Stimulated activated CD4-positive, alpha-beta T cell treated with anti-CD3 and anti-CD28 coated beads, Interleukin-4, amount 100 ng/mL, for 4 hours (primary cell): Measurements from ENCODE around the gene SYNE1.
A peak's percentile ranks its signal among the peaks of the same experiment; 100 is the strongest.

Experiments
- DNase-seq, 2 experiments: peaks; one replicate each; pipeline ENCODE4 v3.0.0-alpha.2; 2020

The SYNE1 gene

DNA sequence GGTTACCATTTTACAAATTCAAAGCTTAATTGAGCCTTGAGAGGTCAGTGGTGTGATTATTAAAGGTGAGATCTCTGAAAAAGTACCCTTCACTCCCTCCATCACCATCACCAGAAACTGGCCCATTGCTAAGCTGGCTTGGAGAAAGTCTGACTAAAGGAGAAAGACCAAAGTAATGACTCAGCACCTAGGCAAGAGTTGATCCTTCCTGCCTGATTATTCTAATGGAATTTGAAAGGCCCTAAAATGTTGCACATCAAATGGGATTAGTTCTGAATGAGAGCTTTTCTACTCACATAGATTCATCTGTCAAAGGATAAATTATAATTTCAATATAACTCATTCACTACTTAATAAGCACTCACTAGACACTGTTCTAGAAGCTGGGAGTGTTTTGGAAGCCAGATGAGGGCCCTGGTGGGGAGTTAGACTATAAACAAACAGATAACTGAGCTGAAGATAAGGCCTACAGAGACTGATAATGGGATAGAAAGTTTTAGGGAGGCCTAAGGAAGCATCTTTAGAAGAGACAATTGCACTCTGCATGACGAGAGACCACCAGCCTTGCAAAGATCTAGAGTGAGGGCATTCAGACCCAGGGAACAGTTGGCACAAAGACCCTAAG is 366.7 kb downstream of the SYNE1 start:
- DNase-seq = no peak

GRCh38 chr6:152268846-152269442 is 368.2 kb downstream of the SYNE1 start:
- DNase-seq = no peak

- peak in 1 of 2 experiments; percentile 1 for DNase-seq
Observed at GRCh38 chr6:152267967-152268845, 369.0 kb downstream of the SYNE1 start.

GRCh38 chr6:152265651-152266050 is 371.5 kb downstream of the SYNE1 start:
- no peak for DNase-seq

GRCh38 chr6:152263582-152263981 is 373.6 kb downstream of the SYNE1 start:
- DNase-seq = no peak

GRCh38 chr6:152261179-152261578 is 376.0 kb downstream of the SYNE1 start:
- no peak for DNase-seq

- DNase-seq = no peak
Observed at GRCh38 chr6:152259234-152259633, 377.9 kb downstream of the SYNE1 start.

DNA sequence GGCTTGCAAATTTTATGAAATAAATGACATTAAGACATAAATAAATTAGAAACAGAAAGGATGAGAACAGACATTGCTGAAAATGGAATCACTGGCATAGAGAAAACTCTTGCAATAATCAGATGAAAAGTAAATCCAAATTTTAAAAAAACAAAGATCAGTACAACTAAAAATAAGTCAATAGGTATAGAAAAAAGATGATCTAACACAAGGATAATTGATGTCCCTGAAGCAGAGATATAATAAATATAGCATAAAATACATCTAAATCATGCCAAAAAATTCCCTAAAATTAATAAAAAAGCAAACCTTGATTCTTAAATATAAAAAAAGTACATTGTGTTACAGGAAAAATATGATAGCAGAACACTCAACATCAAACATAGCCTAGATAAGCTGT is 379.6 kb downstream of the SYNE1 start:
- no peak for DNase-seq

- no peak for DNase-seq
Observed at GRCh38 chr6:152250127-152250526, 387.0 kb downstream of the SYNE1 start.

DNA sequence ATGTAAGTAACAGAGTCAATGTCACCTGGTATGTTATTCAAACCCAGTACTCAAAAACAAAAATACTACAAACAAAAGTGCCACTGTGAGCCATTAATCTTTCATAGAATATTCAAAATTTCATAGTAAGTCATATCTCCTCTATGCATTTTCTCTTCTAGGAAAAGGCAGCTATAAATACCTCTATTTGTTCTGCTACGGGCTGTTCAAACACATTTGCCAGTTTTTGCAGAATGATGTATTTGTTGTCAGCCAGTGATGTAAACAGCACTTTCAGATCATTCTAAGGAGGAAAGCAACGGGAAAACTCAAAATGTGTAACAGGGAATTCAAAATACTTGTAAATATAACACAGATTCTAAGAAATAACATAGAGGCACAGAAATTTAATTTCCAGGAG is 388.2 kb downstream of the SYNE1 start:
- DNase-seq = no peak

DNA sequence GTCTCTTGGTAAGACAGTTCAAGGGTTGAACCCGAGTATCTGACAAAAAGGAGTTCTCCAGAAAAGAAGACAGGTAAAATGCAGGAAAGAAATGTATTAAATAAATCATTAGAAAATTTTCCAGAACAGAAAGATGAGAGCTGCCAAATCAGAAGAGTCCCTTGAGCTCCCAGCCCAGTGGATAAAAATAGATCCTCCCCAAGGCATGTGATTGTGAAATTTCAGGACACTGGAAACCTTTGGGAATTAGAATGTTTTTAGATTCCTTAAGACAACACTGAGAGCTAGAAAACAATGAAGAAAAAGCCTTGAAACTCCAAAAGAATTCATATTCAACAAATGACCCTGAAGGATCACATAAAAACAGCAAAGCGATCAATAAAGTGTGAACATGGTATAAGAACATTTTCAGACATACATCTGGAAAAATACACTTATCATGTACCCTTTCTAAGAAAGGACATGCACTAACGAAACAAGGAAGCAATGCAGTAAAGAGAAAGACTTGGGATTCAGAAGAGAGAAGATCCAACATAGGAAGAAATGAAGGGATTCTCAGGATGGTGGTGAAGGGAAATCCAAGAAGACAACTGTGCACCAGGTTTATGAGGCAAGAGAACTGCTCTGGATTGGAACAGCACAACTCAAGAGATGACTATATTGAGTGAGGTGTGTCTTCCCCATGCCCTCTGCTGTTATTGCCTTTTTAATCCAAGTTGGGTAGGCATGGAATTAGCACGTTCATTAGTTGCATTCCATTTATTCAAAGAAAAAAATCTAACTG is 390.4 kb downstream of the SYNE1 start:
- no peak for DNase-seq

DNA sequence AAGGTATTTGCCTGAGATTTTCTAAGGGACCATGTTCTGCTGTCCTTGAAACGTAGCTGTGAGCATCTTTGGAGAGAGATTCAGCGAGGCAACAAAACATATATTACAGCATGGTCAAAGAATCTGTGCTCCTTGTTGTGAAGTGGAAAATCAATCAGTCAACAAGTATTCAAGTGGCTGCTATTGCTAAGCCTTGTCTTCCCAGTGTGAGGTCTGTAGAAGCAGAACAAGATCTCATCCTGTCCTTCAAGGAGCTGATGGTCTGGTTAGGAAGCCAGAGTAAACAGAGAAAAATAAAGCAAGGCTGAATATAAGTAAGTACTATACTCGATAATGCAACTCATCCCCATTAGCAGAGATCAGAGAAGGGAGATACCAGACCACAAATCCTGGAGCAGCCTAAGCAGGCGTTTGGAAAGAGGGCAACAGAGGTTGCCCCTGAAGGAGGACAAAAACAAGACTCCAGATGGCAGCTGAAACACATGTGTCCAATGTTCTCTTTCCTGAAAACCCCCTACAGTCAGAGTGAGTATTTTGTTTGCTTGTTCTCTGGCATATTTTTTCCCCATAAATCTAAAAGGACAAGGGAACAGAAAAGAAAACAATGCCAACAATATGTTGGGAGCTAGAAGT is 392.0 kb downstream of the SYNE1 start:
- no peak for DNase-seq

GRCh38 chr6:152241013-152241766 is 396.0 kb downstream of the SYNE1 start:
- no peak for DNase-seq

DNA sequence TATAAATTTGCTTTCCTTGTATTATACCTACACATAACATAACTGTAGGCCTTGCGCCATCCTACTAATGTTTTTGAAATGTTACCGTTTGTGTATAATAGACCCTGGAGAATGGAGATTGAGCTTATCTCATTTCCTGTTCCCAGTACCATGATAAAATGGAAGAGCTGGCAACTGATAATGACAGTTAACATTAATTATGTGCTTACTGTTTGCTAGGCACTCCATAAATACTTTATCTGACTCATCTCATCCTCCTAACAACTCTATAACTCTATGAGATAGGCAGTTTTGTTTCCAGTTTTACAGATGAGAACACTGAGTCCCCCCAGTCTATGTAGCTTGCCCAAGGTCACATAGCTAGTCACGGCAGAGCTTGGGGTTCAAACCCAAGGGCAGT is 396.7 kb downstream of the SYNE1 start:
- no peak for DNase-seq

DNA sequence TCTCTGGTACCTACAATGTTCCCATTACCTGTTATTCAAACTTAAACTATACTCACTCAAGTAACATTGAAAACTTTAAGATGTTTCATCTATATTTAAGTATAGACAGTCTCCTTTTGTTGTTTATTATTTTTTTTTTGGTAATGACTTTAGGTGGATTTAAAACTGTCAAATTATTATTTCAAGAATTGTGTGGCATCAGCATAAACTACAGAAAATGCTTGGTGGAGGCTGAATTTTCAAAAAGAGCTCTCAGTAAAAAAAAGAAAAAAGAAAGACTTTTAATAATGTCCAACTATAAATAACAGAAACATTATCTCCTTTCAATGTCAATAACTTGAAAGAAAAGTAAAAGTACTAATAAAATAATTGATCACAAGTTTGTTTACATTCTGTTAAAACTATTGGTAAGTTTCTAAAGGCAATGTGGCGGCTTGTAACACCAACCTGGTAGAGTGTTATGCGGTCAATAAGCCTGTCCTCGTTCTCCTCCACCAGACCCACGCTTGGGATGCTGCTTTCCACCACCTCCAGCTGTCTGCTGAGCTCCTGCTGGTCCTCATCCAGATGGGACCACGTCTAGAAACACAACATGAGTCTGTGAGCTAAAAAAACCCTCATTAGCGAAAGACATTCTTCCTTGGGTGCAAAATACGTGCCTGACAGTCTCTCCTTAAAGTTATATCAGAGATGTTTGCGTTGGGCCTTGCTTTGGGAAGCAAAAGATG is 400.6 kb downstream of the SYNE1 start:
- DNase-seq = no peak

GRCh38 chr6:152233547-152234320 is 403.4 kb downstream of the SYNE1 start:
- DNase-seq = peak in 1 of 2 experiments; percentile 33

GRCh38 chr6:152232501-152233151 is 404.5 kb downstream of the SYNE1 start:
- DNase-seq = no peak

DNA sequence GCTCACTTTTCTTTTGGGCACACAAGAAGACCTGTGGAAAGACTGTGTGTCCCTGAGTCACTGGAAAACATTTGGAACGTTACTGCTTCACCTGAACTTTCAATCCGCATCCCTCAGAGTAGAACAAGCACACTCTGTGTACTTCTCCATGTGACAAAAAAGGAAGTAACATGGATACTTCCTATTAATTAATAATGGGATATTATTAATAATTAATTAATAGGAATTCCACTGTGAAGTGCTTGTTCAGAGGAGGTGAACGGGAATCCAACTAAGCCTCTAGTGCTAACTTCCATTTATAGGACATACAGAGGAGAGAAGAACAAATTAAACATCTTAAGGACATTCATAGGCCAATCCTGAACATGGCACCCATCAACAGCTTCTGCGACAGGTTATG is 407.8 kb downstream of the SYNE1 start:
- DNase-seq = no peak

GRCh38 chr6:152226119-152226518 is 411.0 kb downstream of the SYNE1 start:
- DNase-seq = no peak
